Frontal cortex (tissue), 4 donors: ENCODE results near the gene TRAF1. TPM values are rescaled to one million over a fixed set of nuclear protein-coding genes. Genes with fewer than 3 reads are reported as not detected.

Source experiments
- DNase-seq, 2 donors: peaks; one replicate each; pipeline ENCODE4 v3.0.0; 2012; ENCODE audit warnings: low spot score in 2 of 2
- FAIRE-seq: peaks from 2 replicates; lab custom pipeline; 2012; peaks lifted over from hg19 to GRCh38; lab: Jason Lieb, UNC
- total RNA-seq: library from RNA; depleted of rRNA; stranded (reverse); fragments of >200 nt; gene quantifications from one replicate; pipeline ENCODE4 v1.2.3, GENCODE V29; 2014
- donor health status: control.
- donor health status: control.
- donor health status: control.

The TRAF1 gene
- total RNA-seq, 1 donor from 2014 or later = 1.6 TPM

DNA sequence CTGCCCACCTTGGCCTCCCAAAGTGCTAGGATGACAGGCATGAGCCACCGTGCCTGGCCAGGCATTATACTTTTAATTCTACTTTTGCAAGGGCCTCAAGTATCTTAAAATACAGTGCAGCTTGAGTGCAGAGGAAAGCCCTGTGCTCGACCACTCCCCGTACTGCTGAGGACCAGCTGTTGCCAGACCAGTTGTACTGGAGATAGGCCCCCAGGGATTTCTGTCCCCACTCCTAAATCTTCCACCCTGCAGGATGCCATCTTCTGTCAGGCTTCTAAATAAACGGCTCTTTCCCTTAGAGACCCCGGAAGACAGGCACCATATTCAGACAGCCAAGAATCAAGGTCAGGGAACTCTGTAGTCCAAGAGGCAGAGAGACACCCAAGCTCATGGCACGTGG is 67.2 kb downstream of the TRAF1 start:
- no peak for DNase-seq
- FAIRE-seq = no peak

DNA sequence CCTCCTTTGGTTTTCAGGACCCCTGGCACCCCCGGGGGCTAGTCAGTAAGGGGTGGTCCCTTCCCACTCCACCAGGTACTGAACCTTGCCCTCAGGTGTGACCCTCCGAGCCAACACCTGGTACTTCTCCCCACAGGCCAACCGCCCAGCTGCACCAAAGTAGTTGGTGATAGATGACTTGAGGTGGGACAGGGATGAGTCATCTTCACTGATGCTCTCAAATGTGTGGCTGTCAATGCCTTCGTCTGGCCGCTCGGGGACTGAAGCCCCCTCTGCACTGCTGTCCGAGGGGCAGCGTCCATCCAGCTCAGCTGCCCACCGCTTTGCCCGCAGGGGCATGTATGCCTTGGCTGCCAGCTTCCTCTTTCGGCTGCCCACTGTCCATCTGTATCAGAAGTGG is 68.7 kb downstream of the TRAF1 start:
- DNase-seq (no peak), FAIRE-seq (no peak)

DNA sequence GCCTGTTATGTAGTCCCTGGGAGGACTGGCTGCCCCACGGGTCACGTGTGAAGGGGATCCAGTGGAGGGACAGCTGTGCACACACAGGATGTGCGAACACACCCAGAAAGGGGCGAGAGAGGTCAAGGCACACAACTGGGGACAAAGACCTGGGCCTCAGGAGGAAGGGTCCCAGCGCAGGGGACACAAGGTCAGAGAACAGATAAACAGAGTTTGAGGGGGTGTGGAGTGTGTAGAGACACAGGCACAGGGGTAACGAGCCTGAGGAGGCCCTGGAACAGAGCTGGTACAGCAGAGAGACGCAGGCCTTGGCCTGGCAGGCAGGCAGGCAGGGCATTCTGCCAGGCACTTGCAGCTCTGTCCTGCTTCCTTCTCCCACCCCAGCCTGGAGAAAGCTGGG is 69.1 kb downstream of the TRAF1 start:
- FAIRE-seq = no peak
- no peak for DNase-seq

DNA sequence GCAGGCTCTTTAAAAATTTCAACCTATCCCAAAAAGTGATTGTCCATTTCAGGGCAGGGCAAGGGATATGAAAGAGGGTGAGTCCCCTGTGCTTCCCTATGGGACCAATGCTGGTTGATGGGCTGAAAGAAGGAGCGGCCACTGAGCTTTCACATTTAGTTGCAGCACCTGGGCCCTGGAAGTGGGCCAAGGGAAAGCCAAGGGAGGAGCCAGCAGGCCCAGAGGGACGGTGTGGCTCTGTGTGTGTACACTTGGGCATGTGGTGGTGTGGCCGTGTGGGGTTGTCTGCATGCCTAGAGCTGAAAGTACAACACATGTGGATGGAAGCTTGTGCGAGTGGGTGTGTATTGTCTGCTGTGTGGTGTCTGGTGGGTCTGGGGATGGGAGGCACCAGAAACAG is 69.9 kb downstream of the TRAF1 start:
- FAIRE-seq = no peak

DNA sequence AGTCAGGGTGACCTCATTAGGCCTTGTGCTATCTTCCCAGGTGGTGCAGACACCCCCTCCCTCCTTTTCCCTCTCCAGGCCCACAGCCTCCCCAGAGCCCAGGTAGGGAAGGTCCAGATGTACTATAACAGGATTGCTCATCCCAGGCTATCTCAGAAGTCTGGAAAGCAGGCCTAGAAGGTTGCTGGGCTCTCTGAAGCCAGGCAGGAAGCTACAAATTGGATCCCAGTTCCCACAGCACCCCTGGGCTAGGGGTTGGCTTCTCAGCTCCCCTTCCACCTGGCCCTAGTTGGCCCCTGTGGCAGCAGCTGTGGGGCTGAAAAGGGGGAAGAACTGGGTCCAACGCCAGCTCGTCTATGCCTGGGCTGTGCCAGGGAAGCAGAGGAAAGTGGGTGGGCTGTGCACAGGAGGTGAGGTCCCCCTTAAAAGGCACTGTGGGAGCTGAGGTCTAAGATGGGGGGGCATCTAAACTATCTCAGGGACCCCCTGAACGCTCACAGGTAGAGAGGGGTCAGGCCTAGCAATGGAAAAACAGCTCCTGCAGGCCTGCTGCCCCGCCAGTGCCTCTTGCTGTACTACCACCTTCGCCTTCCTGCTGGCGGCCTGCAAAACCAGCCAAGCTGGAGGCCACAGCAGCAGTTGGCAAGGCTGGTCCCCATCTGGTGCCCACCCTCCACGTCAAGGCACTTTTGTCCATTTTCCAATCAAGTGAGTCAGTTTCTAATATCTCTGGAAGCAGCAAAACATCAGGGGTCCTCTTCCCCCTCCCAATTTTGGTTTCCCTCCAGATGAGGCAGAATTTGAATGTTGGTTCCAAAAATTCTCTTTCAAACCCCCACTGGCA is 70.5 kb downstream of the TRAF1 start:
- FAIRE-seq (no peak), DNase-seq (no peak)

More for the DNA sequence above, 69.9 kb downstream of the TRAF1 start:
- no peak for DNase-seq

DNA sequence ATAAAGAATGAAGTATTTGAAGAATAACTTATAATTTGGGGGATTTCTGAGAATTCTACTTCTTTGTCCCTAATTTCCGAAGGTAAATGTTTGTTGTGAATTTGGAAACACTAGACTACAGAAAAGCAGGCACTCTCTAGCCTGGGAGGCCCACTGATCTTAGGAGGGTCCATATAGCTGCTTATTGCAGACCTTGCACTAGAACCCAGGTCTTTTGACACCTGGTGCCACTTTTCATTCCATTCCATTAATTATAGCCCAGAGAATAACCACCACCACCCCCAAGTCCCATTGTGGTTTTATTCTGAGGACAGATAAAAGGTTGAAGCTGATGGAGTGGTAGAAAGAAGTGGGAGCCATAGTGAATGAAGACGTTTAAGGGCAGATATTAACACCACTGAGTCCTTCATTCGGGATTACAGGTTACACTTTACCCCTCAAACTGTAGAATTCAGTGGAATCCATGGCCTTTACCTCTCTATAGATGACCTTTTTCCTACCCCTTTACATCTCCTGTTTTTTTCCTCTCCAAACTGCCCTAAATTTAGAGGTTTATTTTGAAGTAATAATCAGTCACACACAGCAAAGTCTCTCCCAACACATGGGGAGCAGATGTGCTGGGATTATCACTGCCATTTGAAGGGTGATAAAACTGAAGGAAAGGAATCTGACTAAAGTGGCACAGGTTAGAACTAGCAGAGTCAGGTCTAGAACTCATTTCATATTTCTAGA is 71.8 kb downstream of the TRAF1 start:
- no peak for DNase-seq
- no peak for FAIRE-seq

DNA sequence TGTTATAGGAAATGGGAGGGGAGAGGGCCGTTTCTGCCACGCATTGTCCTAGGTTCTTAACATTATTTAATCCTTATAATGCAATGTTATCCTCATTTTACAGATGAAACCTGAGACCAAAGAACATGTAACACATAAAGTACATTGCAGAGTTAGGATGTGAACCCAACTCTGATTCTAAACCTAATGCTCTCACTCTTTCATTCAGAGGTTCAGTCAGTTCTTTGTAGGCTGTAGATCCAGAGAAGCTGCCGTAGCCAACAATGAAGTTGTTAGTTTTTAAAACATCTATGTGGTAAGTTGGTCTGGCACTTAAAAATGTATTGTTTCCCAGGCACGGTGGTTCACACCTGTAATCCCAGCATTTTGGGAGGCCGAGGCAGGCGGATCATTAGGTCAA is 73.4 kb downstream of the TRAF1 start:
- no peak for DNase-seq
- FAIRE-seq = no peak

Other genes starting within 250 kb of the TRAF1 start
- 59.5 TPM for gene MEGF9, start 212.3 kb downstream of the TRAF1 start, total RNA-seq
- gene FBXW2, start 133.4 kb downstream of the TRAF1 start, total RNA-seq = 39.9 TPM
- gene PSMD5, start 83.9 kb downstream of the TRAF1 start, total RNA-seq = 31.0 TPM
- 3.7 TPM for gene PHF19, start 49.6 kb downstream of the TRAF1 start, total RNA-seq
- gene C5, start 123.5 kb upstream of the TRAF1 start, total RNA-seq = 7.7 TPM
- 14.7 TPM for gene CNTRL, start 148.2 kb upstream of the TRAF1 start, total RNA-seq